OCI-LY3 (cell line): Measurements from ENCODE around the gene NPEPL1.
A peak's percentile ranks its signal among the peaks of the same experiment; 100 is the strongest.
"Not testable (repeated sequence)": the region's sequence is repeated elsewhere in the genome, so short reads cannot be mapped to it uniquely, and the experiment has no call there.

ENCODE experiments used
- H2AFZ ChIP-seq: fragments of 200-600, 300-600 bp; shearing (Covaris generic); 2 replicates; pipeline ENCODE4 v1.6.0; 2014; ENCODE audit warnings: antibody characterized with exemption, low read depth, low read length
- H3K27ac ChIP-seq: fragments of 200-600, 300-600 bp; sonication (generic); 2 replicates; pipeline ENCODE4 v1.5.1; 2014; ENCODE audit warnings: mild to moderate bottlenecking, low read length, moderate library complexity, mixed read lengths
- H3K27me3 ChIP-seq: fragments of 200-600, 300-600 bp; sonication (generic); 2 replicates; pipeline ENCODE4 v1.6.1; 2014; ENCODE audit warnings: low read depth, low read length, mixed read lengths
- H3K36me3 ChIP-seq: fragments of 200-600, 300-600 bp; sonication (generic); replicated peaks from 2 replicates; pipeline ENCODE3; 2014; ENCODE audit warnings: low read depth, low read length, mixed read lengths
- H3K4me1 ChIP-seq: fragments of 300-600, 200-600 bp; sonication (generic); 2 replicates; pipeline ENCODE4 v1.6.1; 2014; ENCODE audit warnings: low read length, mixed read lengths
- H3K4me2 ChIP-seq: fragments of 200-600, 300-600 bp; sonication (generic); 2 replicates; pipeline ENCODE4 v1.6.1; 2014; ENCODE audit warnings: low read length, mixed read lengths
- H3K4me3 ChIP-seq: fragments of 300-600, 200-600 bp; sonication (generic); 2 replicates; pipeline ENCODE4 v1.5.1; 2014; ENCODE audit warnings: antibody characterized with exemption, mild to moderate bottlenecking, low read length, moderate library complexity
- H3K79me2 ChIP-seq: fragments of 300-600, 200-600 bp; shearing (Covaris generic); 2 replicates; pipeline ENCODE4 v1.6.1; 2014; ENCODE audit warnings: mild to moderate bottlenecking, low read length, mixed read lengths
- H3K9ac ChIP-seq: fragments of 300-600, 200-600 bp; shearing (Covaris generic); 2 replicates; pipeline ENCODE4 v1.6.0; 2014; ENCODE audit warnings: mild to moderate bottlenecking, low read length, moderate library complexity
- H3K9me3 ChIP-seq: fragments of 200-600, 300-600 bp; shearing (Covaris generic); 2 replicates; pipeline ENCODE4 v1.6.1; 2014; ENCODE audit warnings: low read length, mixed read lengths; ENCODE audit not compliant: insufficient read depth
- H4K20me1 ChIP-seq: fragments of 200-600, 300-600 bp; sonication (generic); 2 replicates; pipeline ENCODE4 v1.6.1; 2016; ENCODE audit warnings: low read length, mixed read lengths; ENCODE audit not compliant: insufficient read depth
- CTCF ChIP-seq: fragments of 200-600, 300-600 bp; sonication (generic); IDR thresholded peaks from 2 replicates; pipeline ENCODE4 v1.5.1; 2014; ENCODE audit warnings: antibody characterized with exemption, low read length, low read depth
- EZH2phosphoT487 ChIP-seq: fragments of 200-600 bp; shearing (Covaris generic); IDR thresholded peaks from 2 replicates; pipeline ENCODE4 v1.6.1; 2018; ENCODE audit warnings: antibody characterized with exemption, mixed run types, low read depth

NPEPL1 gene

DNA sequence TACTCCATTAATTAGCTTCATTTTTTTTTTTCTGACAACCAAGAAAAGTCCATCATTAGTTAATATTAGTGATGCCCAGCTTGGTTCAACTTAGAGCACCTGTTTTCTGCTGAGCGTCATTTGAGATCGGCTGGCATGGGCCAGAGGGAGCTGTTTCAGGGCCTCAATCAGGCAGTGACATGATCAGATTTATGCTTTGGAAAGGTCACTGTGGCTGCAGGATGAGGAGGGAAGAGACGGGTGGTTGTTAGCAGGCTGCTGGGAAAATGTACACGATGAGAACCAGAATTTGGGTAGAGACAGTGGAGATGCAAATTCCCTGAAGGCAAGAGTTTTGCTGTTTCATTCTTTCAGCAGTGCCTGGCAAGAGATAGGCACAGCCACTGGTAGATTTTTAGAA, 45.9 kb upstream of the NPEPL1 start:
- Histone ChIP-seq H3K4me3 (no peak overlapping the region), H4K20me1 (no peaks in the 10 kb centered on the region), H3K27me3 (peaks cover 8% of the 10 kb centered on the region), H3K79me2 (peaks cover 7% of the 10 kb centered on the region), H3K36me3 (no peaks in the 10 kb centered on the region), H3K4me2 (no peak overlapping the region), H3K9ac (no peak overlapping the region), H2AFZ (no peak overlapping the region; the same call in 1 of the 2 replicates), H3K9me3 (no peaks in the 10 kb centered on the region), H3K4me1 (no peaks in the 10 kb centered on the region), H3K27ac (no peak overlapping the region)
- TF ChIP-seq CTCF (no peak), EZH2phosphoT487 (no peak)

- H3K27ac ChIP-seq: no peak overlapping the region
- no peak overlapping the region for H3K9ac ChIP-seq
- peaks cover 12% of the 10 kb centered on the region for H3K79me2 ChIP-seq
- H3K36me3 ChIP-seq: no peaks in the 10 kb centered on the region
- H3K4me2 ChIP-seq: no peak overlapping the region
- no peak for TF ChIP-seq EZH2phosphoT487
- peak; percentile 64 for TF ChIP-seq CTCF
- H2AFZ ChIP-seq: no peak overlapping the region; the same call in 1 of the 2 replicates
- H4K20me1 ChIP-seq: no peaks in the 10 kb centered on the region
- H3K27me3 ChIP-seq: peaks cover 6% of the 10 kb centered on the region
- H3K4me3 ChIP-seq: no peak overlapping the region
- H3K4me1 ChIP-seq: no peaks in the 10 kb centered on the region
- no peaks in the 10 kb centered on the region for H3K9me3 ChIP-seq
These were observed 45.3 kb upstream of the NPEPL1 start for GRCh38 chr20:58647162-58647795.

GRCh38 chr20:58647796-58648501, 44.7 kb upstream of the NPEPL1 start:
- Histone ChIP-seq H3K4me2 (no peak overlapping the region), H2AFZ (no peak overlapping the region), H3K79me2 (peaks cover 19% of the 10 kb centered on the region), H3K27me3 (no peaks in the 10 kb centered on the region), H3K27ac (no peak overlapping the region), H3K4me3 (no peak overlapping the region), H3K9ac (no peak overlapping the region), H3K36me3 (no peaks in the 10 kb centered on the region), H3K9me3 (no peaks in the 10 kb centered on the region), H4K20me1 (no peaks in the 10 kb centered on the region), H3K4me1 (peaks cover 2% of the 10 kb centered on the region)
- TF ChIP-seq CTCF: no peak
- no peak for TF ChIP-seq EZH2phosphoT487

- not testable (repeated sequence) for H3K9me3 ChIP-seq, H2AFZ ChIP-seq, H3K4me1 ChIP-seq, H3K27ac ChIP-seq, H3K4me3 ChIP-seq, H3K4me2 ChIP-seq, H4K20me1 ChIP-seq, H3K27me3 ChIP-seq, H3K9ac ChIP-seq, H3K36me3 ChIP-seq
- H3K79me2 ChIP-seq: peaks cover 24% of the 10 kb centered on the region
These were observed 44.1 kb upstream of the NPEPL1 start for GRCh38 chr20:58648502-58648825.
